Measurements from ENCODE around the gene CERS2. TPM values are rescaled to one million over a fixed set of nuclear protein-coding genes. Genes with fewer than 3 reads are reported as not detected.

Gene CERS2
- polyA plus RNA-seq, 1 experiment = 217 TPM

GRCh38 chr1:151007853-151008243 lies 33.2 kb upstream of the CERS2 start:
- Histone ChIP-seq H3K4me3 (ENCODE audit: low read depth, low read length) (peak overlapping the region; percentile 45), H3K27me3 (ENCODE audit: control insufficient read depth, insufficient read depth, low read length) (no peaks in the 10 kb centered on the region), H3K27ac (ENCODE audit: low read depth, low read length) (peak overlapping the region; percentile 66), H3K9me3 (ENCODE audit: control insufficient read depth, insufficient read depth, low read length) (no peaks in the 10 kb centered on the region)
- DNase-seq (ENCODE audit: low read depth, low spot score) = no peak
- TF ChIP-seq CTCF (IDR thresholded peaks at IDR 0.05; ENCODE audit: low read depth, low read length) = no peak
- POLR2A ChIA-PET = no interaction called here
- CTCF ChIA-PET = interaction anchor here (2.2 kb wide), 1 partner anchor 17 kb away, joined by 9 read pairs; no protein-coding TSS in a partner anchor

- no peaks in the 10 kb centered on the region for H3K27me3 ChIP-seq (ENCODE audit: control insufficient read depth, insufficient read depth, low read length)
- peak; percentile 72 for TF ChIP-seq CTCF (IDR thresholded peaks at IDR 0.05; ENCODE audit: low read depth, low read length)
- H3K9me3 ChIP-seq (ENCODE audit: control insufficient read depth, insufficient read depth, low read length) = no peaks in the 10 kb centered on the region
- peak; percentile 63 for DNase-seq (ENCODE audit: low read depth, low spot score)
- ChIA-PET POLR2A (interaction anchor here (0.5 to 1.9 kb wide), 5 partner anchors 9 to 444 kb away, joined by 3 to 8 read pairs (median 5); no protein-coding TSS in a partner anchor), CTCF (interaction anchor here (0.5 to 5.1 kb wide), 19 partner anchors 11 to 541 kb away, joined by 3 to 63 read pairs (median 4); partner anchors contain the start of genes ANXA9, C1orf56, CERS2 and MLLT11)
- H3K4me3 ChIP-seq (ENCODE audit: low read depth, low read length) = peak within 1 kb of the TSS; percentile 70
- H3K27ac ChIP-seq (ENCODE audit: low read depth, low read length) = peak within 1 kb of the TSS; percentile 66
Observed at GRCh38 chr1:151006327-151007052, 31.9 kb upstream of the CERS2 start, which contains the start of gene MINDY1. Gene MINDY1 (minus strand): TSS chr1:151006902. CDS start chr1:151002617, 4,285 bp downstream.

- ChIA-PET POLR2A (interaction anchor here (0.5 to 1.9 kb wide), 5 partner anchors 8 to 444 kb away, joined by 3 to 8 read pairs (median 5); no protein-coding TSS in a partner anchor), CTCF (interaction anchor here (0.5 to 5.1 kb wide), 18 partner anchors 11 to 540 kb away, joined by 3 to 63 read pairs (median 4); partner anchors contain the start of genes ANXA9, C1orf56, CERS2 and MLLT11)
- no peak for DNase-seq (ENCODE audit: low read depth, low spot score)
- Histone ChIP-seq H3K27ac (ENCODE audit: low read depth, low read length) (peak overlapping the region; percentile 65), H3K9me3 (ENCODE audit: control insufficient read depth, insufficient read depth, low read length) (no peaks in the 10 kb centered on the region), H3K4me3 (ENCODE audit: low read depth, low read length) (peak overlapping the region; percentile 70), H3K27me3 (ENCODE audit: control insufficient read depth, insufficient read depth, low read length) (no peaks in the 10 kb centered on the region)
- TF ChIP-seq CTCF (IDR thresholded peaks at IDR 0.05; ENCODE audit: low read depth, low read length) = no peak
Observed at GRCh38 chr1:151005729-151006319, 31.2 kb upstream of the CERS2 start.

- POLR2A ChIA-PET = interaction anchor here (0.6 kb wide), 1 partner anchor 10 kb away, joined by 4 read pairs; no protein-coding TSS in a partner anchor
- TF ChIP-seq CTCF (IDR thresholded peaks at IDR 0.05; ENCODE audit: low read depth, low read length) = no peak
- Histone ChIP-seq H3K9me3 (ENCODE audit: control insufficient read depth, insufficient read depth, low read length) (no peaks in the 10 kb centered on the region), H3K4me3 (ENCODE audit: low read depth, low read length) (no peak overlapping the region), H3K27me3 (ENCODE audit: control insufficient read depth, insufficient read depth, low read length) (no peaks in the 10 kb centered on the region), H3K27ac (ENCODE audit: low read depth, low read length) (no peak overlapping the region)
- CTCF ChIA-PET = interaction anchor here (0.6 to 5.1 kb wide), 2 partner anchors 8 to 81 kb away, joined by 6 to 63 read pairs; no protein-coding TSS in a partner anchor
- DNase-seq (ENCODE audit: low read depth, low spot score) = no peak
Observed at GRCh38 chr1:151003180-151003579, 28.5 kb upstream of the CERS2 start.

All from AG04450 (cell line).